Dedifferentiated amniotic fluid mesenchymal stem cell (primary cell): ENCODE data around the gene FBXO11.
"Not testable (repeated sequence)": the region's sequence is repeated elsewhere in the genome, so short reads cannot be mapped to it uniquely, and the experiment has no call there.

Experiments
- DNase-seq: peaks from one replicate; pipeline ENCODE4 v3.0.0-alpha.2; 2016; ENCODE audit errors: extremely low spot score

The FBXO11 gene

GRCh38 chr2:47906157-47907038 lies at the start of gene FBXO11:
FBXO11 (minus strand) TSS chr2:47906498; CDS start chr2:47905720, 778 bp downstream.
- peak; percentile 98 for DNase-seq

- DNase-seq = no peak
These were observed 44.3 kb upstream of the FBXO11 start for GRCh38 chr2:47950340-47951301.

- DNase-seq = no peak
These were observed 40.3 kb upstream of the FBXO11 start for GRCh38 chr2:47946593-47946992.

- DNase-seq = no peak
These were observed 38.9 kb upstream of the FBXO11 start for GRCh38 chr2:47945046-47945781.

GRCh38 chr2:47941936-47942335 lies 35.6 kb upstream of the FBXO11 start:
- no peak for DNase-seq

GRCh38 chr2:47937677-47938076 lies 31.4 kb upstream of the FBXO11 start:
- no peak for DNase-seq

GRCh38 chr2:47935071-47935470 lies 28.8 kb upstream of the FBXO11 start:
- no peak for DNase-seq

GRCh38 chr2:47918043-47918442 lies 11.7 kb upstream of the FBXO11 start:
- DNase-seq = no peak

GRCh38 chr2:47917276-47917961 lies 11.1 kb upstream of the FBXO11 start:
- no peak for DNase-seq

- DNase-seq = no peak
These were observed 10.1 kb upstream of the FBXO11 start for GRCh38 chr2:47916412-47916811.

GRCh38 chr2:47910662-47911061 lies 4.4 kb upstream of the FBXO11 start:
- not testable (repeated sequence) for DNase-seq

GRCh38 chr2:47908682-47909081 lies 2.4 kb upstream of the FBXO11 start:
- DNase-seq = no peak

- DNase-seq = no peak
These were observed 912 bp upstream of the FBXO11 start for GRCh38 chr2:47907039-47907781.

- peak; percentile 25 for DNase-seq
These were observed 727 bp downstream of the FBXO11 start for GRCh38 chr2:47905386-47906156.

- DNase-seq = no peak
These were observed 2.4 kb downstream of the FBXO11 start for GRCh38 chr2:47903781-47904490.

- not testable (repeated sequence) for DNase-seq
These were observed 4.4 kb downstream of the FBXO11 start for GRCh38 chr2:47901892-47902291.

- DNase-seq = no peak
These were observed 5.4 kb downstream of the FBXO11 start for GRCh38 chr2:47900857-47901256.

- no peak for DNase-seq
These were observed 6.1 kb downstream of the FBXO11 start for GRCh38 chr2:47899915-47900816.
